GM19043 (cell line): ENCODE measurements around the gene MMD2.
"Not testable (repeated sequence)": the region's sequence is repeated elsewhere in the genome, so short reads cannot be mapped to it uniquely, and the experiment has no call there.

Source experiments
- ATAC-seq: cut with Tn5 transposase; IDR thresholded peaks from one replicate; pipeline ENCODE4 v1.9.1; 2021; ENCODE audit warnings: low read depth; ENCODE audit not compliant: unreplicated experiment

Gene MMD2

GRCh38 chr7:4904346-4904745, 54.6 kb downstream of the MMD2 start:
- ATAC-seq: no peak

- ATAC-seq: no peak
Observed at GRCh38 chr7:4895766-4896165, 63.2 kb downstream of the MMD2 start.

- no peak for ATAC-seq
Observed at GRCh38 chr7:4894482-4894881, 64.5 kb downstream of the MMD2 start.

GRCh38 chr7:4893929-4894475, 65.0 kb downstream of the MMD2 start:
- no peak for ATAC-seq

- ATAC-seq: not testable (repeated sequence)
Observed at GRCh38 chr7:4893188-4893587, 65.8 kb downstream of the MMD2 start.

GRCh38 chr7:4891522-4891921, 67.5 kb downstream of the MMD2 start:
- not testable (repeated sequence) for ATAC-seq

- ATAC-seq: no peak
Observed at GRCh38 chr7:4889682-4890081, 69.3 kb downstream of the MMD2 start.

- no peak for ATAC-seq
Observed at GRCh38 chr7:4888161-4888560, 70.8 kb downstream of the MMD2 start.

- ATAC-seq: no peak
Observed at GRCh38 chr7:4886671-4887070, 72.3 kb downstream of the MMD2 start.

GRCh38 chr7:4885317-4885807, 73.6 kb downstream of the MMD2 start:
- no peak for ATAC-seq

- ATAC-seq: no peak
Observed at GRCh38 chr7:4884164-4884563, 74.8 kb downstream of the MMD2 start.

GRCh38 chr7:4883372-4884144, 75.4 kb downstream of the MMD2 start, which contains the start of gene RADIL:
TSS of gene RADIL (minus strand) at chr7:4883716. CDS start at chr7:4878139, 5,577 bp downstream.
- peak; percentile 70 for ATAC-seq

GRCh38 chr7:4883033-4883371, 76.0 kb downstream of the MMD2 start:
- no peak for ATAC-seq

- no peak for ATAC-seq
Observed at GRCh38 chr7:4882169-4883032, 76.6 kb downstream of the MMD2 start.

GRCh38 chr7:4880218-4880617, 78.8 kb downstream of the MMD2 start:
- no peak for ATAC-seq

- no peak for ATAC-seq
Observed at GRCh38 chr7:4879396-4880081, 79.4 kb downstream of the MMD2 start.

- no peak for ATAC-seq
Observed at GRCh38 chr7:4878336-4879335, 80.4 kb downstream of the MMD2 start.

- no peak for ATAC-seq
Observed at GRCh38 chr7:4876586-4876985, 82.4 kb downstream of the MMD2 start.

GRCh38 chr7:4875391-4875790, 83.6 kb downstream of the MMD2 start:
- ATAC-seq: no peak
